ENCODE data around the gene HOXA13.
A peak's percentile ranks its signal among the peaks of the same experiment; 100 is the strongest.

The HOXA13 gene

DNA sequence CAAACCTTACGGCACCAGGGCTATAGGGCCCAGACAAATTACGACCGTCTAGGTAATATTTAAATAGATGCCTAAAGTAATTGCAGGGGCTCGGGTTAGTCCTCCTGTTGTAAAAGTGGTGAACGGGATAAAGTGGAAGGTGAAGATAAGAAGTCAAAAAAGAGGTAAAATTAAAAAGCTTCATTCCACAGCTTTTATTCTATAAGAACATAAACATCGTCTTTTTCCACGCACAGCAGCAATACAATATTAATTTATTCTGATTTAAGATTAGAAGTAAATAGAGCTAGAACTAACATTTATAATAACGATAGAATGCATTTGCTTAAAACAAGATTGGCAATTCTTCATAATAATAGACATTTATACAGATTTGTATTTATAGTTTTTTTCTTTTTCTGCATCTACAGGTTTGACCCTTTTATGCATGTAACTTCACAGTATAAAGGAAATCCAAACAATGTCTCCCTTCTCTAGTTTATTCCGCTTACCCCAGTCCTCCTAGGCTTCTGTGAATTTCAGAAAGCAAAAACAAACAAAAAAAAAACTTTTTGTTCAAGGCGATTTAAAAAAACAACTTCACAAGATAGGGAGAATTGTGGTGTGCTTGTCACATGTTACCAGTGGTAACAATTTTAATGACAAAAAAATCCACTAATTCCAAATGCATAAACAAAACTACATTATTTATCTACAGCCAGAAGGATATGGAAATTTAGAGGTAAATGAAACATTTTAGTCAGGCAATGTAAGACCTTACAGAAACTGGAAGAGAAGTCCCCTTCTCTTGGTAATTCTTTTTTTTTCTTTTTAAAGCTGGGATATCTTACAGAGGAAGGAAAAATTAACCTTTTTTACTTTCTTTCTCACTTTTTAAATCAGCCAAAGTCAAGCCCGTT, 29.2 kb downstream of the HOXA13 start:
- no peak for DNase-seq (ENCODE audit: low read depth in 2 of 2)

GRCh38 chr7:27169658-27170425, 30.0 kb downstream of the HOXA13 start:
- DNase-seq (ENCODE audit: low read depth in 2 of 2): no peak

GRCh38 chr7:27168265-27168947, 31.5 kb downstream of the HOXA13 start:
- no peak for DNase-seq (ENCODE audit: low read depth in 2 of 2)

DNA sequence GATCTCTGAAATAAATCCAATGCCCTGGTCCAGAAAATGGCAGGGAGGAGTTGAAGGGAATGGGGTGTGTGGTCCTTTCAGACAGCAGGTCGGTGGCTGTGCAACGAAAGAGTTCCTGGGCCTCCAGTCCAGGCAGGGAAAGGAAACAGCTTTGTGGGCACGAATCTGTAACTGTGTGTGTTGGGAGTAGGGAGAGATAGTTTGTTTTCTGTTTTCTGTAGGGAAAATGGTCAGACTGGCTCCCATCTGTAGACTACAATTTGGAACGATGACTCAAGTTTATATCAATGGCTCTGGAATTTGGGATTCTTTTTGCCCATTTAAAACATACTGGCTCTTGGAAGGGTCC, 32.0 kb downstream of the HOXA13 start:
- no peak for DNase-seq (ENCODE audit: low read depth in 2 of 2)

- peak in 1 of 2 experiments; percentile 71 for DNase-seq (ENCODE audit: low read depth in 2 of 2)
These were observed 33.1 kb downstream of the HOXA13 start for GRCh38 chr7:27166531-27167505.

DNA sequence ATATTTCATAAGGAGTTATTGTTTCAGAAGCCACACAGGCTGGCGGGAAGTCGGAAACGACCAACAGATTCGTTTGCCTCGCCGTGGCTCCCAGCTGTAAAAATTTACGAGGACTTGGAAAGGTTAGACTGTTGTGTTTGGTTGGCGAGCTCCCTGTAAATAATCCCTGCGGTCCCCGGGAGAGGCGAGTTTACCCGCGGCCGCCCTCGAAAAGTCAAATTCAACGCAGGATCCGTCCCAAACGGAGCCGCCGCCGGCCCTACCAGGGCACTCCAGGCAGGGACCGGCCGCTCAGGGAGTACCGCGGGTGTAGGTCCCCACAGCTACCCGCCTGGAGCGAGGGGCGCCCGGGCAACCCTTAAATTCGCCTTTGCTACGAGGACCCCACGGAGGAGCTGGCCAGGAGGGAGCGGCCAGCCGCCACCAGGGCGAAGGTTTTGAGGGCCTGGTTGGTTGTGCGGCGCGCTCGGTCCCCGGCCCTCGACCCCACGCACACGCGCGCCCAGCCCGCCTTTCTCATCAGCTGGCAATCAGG, 33.8 kb downstream of the HOXA13 start:
- peak in 1 of 2 experiments; percentile 82 for DNase-seq (ENCODE audit: low read depth in 2 of 2)

DNA sequence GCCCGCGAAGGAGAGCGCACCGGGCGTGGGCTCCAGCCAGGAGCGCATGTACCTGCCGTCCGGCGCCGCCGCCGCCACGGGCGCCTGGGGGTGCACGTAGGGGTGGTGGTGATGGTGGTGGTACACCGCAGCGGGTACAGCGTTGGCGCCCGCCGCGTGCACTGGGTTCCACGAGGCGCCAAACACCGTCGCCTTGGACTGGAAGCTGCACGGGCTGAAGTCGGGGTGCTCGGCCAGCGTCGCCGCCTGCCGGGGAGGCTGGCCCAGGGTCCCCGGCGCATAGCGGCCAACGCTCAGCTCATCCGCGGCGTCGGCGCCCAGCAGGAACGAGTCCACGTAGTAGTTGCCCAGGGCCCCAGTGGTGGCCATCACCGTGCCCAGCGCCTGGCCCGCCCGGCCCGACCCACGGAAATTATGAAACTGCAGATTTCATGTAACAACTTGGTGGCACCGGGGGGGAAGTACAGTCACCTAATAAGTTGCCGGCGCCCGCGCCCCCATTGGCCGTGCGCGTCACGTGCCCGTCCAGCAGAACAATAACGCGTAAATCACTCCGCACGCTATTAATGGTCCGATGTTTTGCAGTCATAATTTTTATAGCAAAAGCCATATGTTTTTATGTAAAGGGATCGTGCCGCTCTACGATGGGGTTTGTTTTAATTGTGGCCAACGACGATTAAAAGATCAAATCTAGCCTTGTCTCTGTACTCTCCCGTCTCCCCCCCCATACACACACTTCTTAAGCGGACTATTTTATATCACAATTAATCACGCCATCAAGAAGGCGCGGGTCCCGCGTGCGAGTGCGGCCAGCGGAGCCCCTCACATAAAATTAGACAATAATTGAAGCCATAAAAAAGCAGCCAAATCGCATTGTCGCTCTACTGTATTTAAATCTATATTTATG, 34.5 kb downstream of the HOXA13 start, which contains the start of gene HOXA9:
Gene HOXA9, minus strand, starts transcription at position 449 of the 907 bp plus-strand sequence. Its CDS starts 80 bp downstream, at position 369.
- peak; percentile 95 to 96 for DNase-seq (ENCODE audit: low read depth in 2 of 2)

DNA sequence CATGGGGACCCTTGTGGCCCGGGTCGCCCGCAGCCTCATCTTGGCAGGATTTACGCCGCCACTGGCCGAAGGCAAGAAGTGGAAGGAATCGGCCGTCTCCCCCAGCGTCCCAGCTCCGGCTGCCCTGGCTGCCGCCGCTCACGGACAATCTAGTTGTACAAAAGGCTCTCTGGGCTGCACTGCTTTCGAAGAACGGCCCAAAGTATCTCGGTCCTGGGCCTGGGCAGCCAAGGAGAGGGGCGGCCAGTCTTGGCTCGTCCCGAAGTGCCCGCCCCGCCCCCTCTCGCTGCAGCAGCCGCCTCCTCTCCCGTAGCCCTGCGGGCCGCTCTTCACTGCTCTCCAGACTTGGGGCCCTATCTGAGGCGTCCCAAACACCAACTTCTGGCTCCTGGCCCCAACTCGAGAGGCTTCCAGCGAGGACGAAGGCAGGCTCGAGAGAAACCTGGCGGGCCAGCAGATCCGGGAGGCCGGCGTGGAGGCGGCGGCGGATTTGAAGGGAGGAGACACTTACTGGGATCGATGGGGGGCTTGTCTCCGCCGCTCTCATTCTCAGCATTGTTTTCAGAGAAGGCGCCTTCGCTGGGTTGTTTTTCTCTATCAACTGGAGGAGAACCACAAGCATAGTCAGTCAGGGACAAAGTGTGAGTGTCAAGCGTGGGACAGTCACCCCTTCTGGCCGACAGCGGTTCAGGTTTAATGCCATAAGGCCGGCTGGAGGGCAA, 35.4 kb downstream of the HOXA13 start:
- no peak for DNase-seq (ENCODE audit: low read depth in 2 of 2)

DNA sequence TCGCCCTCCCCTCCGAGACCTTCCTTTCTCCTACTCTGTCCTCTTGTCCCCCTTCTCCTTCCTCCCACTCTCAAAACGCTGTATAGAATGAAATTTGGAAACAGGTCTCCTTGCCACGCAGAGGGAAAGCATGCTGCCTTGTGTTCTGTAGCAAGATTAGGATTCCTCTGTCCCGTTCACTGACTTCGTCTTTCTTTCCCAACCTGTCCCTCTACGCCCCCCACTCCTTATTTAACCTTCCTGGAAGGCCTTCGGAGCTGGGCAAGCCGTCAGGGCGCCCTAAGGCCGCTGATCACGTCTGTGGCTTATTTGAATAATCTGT, 35.9 kb downstream of the HOXA13 start:
- DNase-seq (ENCODE audit: low read depth in 2 of 2): no peak

- no peak for DNase-seq (ENCODE audit: low read depth in 2 of 2)
These were observed 36.4 kb downstream of the HOXA13 start for GRCh38 chr7:27163288-27164044.

- DNase-seq (ENCODE audit: low read depth in 2 of 2): no peak
These were observed 37.2 kb downstream of the HOXA13 start for GRCh38 chr7:27162561-27163287.

GRCh38 chr7:27161721-27162560, 38.0 kb downstream of the HOXA13 start:
- no peak for DNase-seq (ENCODE audit: low read depth in 2 of 2)

DNA sequence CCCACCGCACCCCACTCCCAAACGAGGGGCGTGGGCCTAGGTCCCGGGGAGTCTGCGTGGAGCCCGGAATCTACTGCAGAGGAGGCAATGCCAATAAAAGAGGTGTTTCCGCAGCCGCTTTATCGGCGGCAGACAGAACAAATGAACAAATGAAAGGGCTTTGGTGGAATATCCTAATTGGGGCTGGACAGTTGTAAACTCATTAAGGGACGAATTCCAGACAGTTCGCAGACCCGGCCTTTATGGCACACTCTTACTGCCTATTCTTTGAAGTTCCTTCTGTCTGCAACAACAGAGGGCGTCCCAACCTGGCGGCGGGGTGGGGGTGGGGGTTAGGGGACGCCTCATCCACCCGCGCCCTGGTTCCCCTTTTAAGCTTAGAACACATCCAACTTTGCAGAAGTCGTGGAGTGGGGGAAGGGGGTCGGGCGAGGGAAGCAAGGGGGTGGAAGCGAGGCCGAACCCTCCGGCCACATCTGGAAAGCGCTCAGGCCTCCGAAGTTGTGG, 38.6 kb downstream of the HOXA13 start:
- DNase-seq (ENCODE audit: low read depth in 2 of 2): no peak

DNA sequence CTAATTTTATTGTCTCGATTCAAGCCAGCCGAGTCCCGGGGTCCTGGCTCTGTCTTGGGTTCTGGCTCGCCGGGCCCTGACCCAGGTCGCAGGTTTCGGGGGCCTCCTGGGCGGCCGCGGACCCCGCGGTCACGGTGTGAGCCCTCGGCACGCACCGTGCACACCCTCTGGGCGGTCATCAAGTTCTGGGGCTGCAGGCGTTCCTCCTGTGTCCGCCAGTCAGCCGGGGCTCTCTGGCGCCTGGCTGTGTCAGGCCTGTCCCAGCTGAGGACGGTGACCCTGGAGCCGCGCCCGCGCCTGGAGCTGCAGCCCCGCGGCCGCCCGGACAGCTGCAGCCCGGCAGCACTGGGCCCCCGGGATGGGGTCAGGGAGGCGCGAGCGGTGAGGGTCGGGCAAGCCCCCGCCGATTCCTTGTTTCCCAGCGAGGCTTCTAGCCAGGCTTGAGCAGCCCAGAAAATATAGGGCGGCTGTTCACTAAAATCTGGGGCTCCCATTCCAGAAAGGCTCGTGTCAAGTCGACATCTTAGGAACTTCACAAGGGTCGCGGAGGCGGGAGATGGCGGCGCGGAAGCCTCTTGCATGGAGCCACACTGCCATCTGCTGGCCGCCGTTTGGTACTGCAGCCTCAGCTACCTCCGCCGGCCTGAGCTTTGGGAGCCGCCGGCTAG, 39.2 kb downstream of the HOXA13 start:
- peak in 1 of 2 experiments; percentile 68 for DNase-seq (ENCODE audit: low read depth in 2 of 2)

GRCh38 chr7:27160145-27160545, 39.7 kb downstream of the HOXA13 start:
- DNase-seq (ENCODE audit: low read depth in 2 of 2): no peak

Data from fibroblast of skin of left quadriceps (primary cell).